Ishikawa (cell line): ENCODE results near the gene TMSB4X.

Experiments used
- CREB1 ChIP-seq: IDR thresholded peaks from 2 replicates; pipeline ENCODE4 v1.6.1; 2012; ENCODE audit warnings: low read depth
- MAX ChIP-seq: IDR thresholded peaks from 2 replicates; pipeline ENCODE4 v1.6.1; 2012
- REST ChIP-seq: IDR thresholded peaks from 2 replicates; pipeline ENCODE4 v1.6.1; 2012; ENCODE audit warnings: low read depth, mild to moderate bottlenecking
- TCF12 ChIP-seq: IDR thresholded peaks from 2 replicates; pipeline ENCODE4 v1.6.1; 2012; ENCODE audit warnings: low read depth
- YY1 ChIP-seq: IDR thresholded peaks from 2 replicates; pipeline ENCODE4 v1.6.1; 2012; ENCODE audit warnings: low read depth

DNA sequence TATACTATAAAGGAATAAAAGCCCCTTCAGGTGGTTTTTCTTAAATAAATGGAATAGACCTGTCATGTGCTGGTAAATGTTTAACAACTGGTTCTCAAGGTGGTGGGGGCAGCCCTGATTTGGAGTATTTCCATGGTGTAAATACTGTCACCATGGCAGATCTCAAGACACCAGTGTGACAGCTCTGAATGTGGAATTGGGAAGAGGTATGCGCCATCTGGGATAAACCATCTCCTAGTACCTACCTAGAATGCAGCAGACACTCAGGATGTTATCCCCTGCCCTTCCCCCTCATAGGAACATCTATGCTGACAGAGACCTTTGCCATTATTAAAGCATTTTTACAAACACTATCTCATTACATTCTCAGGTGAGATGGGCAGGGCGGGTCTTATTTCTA, 26.4 kb upstream of the TMSB4X start:
- TF ChIP-seq REST (no peak), TCF12 (no peak), CREB1 (no peak), YY1 (no peak), MAX (no peak)
